ENCODE results near the gene ITPR2.
"Not testable (repeated sequence)": the region's sequence is repeated elsewhere in the genome, so short reads cannot be mapped to it uniquely, and the experiment has no call there.

ITPR2 gene

DNA sequence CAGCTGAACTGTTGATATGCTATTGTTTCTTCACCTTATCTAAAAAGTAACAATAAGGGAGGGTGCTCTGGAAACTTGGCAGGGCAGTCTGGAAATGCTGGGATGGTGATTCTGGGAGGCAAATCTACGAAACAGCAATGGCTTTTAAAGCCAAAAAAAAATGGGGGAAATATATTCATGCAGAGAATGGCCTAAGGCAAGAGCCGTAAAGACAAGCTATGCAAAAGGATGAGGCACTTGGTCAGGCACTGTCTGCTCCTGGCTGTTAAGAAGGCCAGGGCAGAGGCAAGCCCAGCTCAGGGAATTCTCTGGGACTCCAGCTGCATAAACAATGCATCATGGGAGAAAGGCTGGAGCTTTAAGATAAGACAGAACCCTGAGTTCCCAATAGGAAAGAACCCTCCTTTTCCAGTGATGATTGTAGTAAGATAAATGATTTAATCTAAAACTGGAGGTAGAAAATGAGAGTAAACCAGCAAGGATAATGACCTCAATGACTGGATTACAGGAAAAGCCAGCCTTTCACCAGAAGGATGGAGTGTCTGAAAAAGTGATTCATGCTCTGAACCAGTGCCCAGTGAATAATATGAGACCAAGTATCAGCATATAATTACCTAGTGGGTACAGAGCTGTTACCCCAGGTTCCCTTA is 46.0 kb downstream of the ITPR2 start:
- no peak for DNase-seq (ENCODE audit: low read depth)

DNA sequence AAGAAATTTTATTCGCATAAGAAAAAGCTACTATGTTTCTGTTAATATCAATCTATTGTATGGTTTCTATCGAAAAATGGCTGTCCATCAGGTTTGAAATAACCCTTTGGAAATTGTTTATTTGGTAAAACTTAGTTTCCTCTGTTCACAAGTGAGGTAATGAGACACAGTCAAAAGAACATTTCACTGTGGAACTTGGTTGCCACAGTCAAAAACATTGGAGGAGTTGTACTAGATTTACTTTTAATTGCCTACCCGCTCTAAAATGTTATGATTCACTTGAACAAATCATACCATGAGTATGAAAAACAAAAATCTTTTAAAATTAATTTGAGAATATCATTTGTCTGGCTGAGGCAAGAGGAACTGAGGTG is 46.5 kb downstream of the ITPR2 start:
- DNase-seq (ENCODE audit: low read depth): no peak

DNA sequence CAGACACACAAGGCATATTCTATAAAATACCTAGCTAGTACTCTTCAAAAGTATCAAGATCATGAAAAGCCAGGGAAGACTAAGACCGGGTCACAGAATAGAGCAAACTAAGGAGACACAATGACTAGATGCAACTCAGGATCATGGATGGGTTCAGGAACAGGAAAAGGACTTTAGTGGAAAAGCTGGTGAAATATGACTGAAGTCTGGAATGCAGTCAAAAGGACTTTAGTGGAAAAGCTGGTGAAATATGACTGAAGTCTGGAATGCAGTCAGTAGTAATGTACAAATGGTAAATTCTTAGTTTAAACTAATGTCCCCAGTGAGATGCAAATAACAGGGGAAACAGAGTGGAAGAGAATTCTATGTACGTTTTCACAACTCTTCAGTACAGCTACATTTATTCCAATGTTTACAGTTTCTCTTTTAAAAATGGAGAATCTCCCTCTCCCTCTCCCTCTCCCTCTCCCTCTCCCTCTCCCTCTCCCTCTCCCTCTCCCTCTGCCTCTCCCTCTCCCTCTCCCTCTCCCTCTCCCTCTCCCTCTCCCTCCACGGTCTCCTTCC is 49.1 kb downstream of the ITPR2 start:
- not testable (repeated sequence) for DNase-seq (ENCODE audit: low read depth)

DNA sequence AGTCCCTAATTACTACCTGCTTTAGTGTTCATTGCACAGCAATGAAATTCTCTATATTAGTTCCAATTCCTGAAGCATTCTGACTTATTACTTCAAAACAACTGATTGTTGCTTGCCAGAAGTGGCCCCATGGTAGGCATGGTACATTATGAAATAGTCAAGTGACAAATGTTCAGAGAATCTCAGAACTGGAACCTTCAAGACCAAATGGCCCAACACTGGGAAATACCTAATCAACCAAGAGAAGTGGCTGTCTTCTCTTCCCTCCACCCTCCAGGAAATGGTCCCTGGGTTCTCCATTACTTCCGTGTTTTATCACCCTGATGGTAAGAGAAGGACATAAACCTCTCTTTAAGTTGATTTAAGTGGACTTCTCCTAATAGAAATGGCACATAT is 49.9 kb downstream of the ITPR2 start:
- no peak for DNase-seq (ENCODE audit: low read depth)

DNA sequence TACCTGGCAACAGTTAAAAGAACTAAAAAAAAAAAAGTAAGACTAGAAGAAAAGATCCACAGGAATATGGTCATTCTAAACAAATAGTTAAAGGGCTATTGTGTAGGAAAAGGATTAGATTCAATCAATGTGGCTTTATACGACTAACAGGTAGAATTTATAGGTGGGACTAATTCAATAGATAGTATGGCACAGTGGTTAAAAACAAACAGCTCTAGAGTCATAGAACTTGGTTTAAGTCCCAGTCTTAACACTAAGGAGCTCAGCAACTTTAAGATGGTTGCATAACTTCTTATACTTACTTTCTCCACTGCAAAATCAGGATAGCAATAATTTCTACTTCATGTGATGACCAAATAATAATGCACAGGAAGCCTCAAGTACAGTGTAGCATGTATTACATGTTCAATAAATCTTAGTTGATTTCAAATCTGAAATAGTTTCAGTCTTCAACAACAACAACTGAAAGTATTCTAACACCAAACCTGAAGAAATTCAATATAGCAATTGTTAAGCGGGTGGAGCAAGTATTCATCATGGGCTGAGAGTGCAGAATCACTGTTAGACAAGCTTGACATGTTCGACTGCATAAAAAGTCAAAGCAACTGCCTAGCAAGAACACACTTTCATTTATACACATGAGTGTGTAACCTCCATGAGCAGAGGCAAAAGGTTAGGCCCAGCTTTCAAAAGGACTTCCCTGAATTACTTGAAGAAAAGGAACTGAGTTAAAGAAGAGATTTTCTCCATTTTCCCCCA is 50.4 kb downstream of the ITPR2 start:
- DNase-seq (ENCODE audit: low read depth): no peak

DNA sequence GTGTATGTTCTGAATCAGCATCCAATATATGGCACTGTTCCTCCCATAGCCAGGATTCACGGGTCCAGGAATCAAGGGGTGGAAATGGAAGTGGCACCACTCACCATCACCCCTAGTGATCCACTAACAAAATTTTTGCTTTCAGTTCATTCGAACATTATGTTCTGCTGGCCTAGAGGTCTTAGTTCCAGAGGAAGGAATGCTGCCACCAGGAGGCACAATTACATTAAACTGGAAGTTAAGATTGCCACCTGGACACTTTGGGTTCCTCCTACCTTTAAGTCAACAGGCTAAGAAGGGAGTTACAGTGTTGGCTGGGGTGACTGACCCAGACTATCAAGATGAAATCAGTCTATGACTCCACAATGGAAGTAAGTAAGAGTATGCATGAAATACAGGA is 52.3 kb downstream of the ITPR2 start:
- DNase-seq (ENCODE audit: low read depth): not testable (repeated sequence)

DNA sequence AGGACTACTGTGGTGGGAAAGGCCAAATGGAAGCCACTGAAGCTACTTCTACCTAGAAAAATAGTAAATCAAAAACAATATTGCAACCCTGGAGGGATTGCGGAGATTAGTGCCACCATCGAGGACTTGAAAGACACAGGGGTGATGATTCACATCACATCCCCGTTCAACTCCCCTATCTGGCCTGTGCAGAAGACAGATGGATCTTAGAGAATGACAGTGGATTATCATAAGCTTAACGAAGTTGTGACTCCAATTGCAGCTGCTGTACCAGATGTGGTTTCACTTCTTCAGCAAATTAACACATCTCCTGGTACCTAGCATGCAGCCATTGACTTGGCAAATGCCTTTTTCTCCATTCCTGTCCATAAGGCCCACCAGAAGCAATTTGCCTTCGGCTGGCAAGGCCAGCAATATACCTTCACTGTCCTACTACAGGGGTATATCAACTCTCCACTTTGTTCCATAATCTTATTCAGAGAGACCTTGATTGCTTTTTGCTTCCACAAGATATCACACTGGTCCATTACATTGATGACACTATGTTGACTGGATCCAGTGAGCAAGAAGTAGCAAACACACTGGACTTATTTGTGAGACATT is 54.7 kb downstream of the ITPR2 start:
- not testable (repeated sequence) for DNase-seq (ENCODE audit: low read depth)

DNA sequence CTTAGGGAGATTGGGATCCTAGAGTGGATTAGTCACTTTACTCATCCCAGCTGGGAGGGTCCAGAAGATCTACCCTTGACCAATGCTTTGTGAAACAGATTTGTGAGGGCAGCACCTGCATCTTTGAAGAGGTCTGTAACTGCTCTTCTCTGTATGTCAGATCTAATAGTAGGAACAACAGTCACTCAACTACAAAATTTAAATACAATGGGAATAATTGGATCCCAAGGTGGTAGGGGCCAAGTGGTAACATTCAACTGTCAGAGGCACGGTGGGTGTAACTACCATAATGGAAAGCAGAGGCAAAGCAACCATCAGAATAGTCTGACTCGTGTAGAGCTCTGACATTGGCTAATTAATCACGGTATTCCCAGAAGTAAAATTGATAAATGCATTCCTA is 55.8 kb downstream of the ITPR2 start:
- no peak for DNase-seq (ENCODE audit: low read depth)

DNA sequence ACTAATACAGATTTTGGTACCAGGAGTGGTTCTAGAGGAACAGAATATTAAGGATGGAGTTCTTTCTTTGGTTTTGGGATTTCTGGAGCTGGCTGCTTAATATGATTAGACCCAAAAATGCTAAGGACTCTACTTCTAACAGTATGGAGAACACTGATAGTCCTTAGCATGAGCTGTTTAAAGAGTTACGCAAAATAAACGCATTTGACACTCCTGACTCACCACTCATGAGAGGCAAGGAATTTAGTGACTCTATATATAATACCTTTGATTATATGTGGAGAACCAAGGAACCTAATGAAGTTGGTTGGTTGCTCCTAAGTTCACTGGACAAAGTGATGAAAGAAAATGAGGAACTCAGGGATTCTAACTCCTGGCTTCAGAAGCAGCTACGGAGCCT is 57.0 kb downstream of the ITPR2 start:
- DNase-seq (ENCODE audit: low read depth): not testable (repeated sequence)

DNA sequence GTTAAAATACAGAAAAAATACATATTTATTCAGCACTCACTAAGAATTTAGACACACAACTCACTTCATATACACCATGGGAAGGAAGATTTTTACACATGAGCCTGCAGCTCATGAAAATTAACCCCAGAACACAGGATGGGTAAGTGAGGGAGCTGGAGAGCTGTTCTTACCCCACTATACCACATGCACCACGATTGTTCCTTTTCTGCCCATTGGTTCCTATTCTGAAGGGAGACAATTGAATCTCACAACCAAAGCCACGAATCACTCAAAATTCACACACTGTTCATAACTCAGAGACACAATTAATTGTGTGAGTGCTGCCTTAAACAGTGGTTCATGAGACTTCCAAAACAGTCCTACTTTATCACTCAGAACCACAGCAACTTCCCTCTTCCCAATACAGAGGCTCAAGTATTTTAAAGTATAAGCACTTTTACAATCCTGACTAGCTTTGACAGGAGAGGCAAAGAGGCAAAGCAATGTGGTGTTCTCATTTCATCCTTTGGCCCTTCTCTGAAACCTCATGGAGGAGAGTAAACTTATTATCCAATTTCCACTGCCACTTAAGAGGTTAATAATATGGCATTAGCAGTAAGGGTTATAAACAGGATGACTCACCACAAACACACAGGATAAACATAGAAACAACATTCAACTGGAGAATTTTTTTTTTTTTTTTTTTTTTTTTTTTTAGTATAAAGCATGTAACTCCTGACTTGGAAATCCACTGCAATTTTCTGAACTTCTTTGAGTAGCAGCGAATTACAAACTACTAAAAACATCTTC is 59.5 kb downstream of the ITPR2 start:
- DNase-seq (ENCODE audit: low read depth): no peak

DNA sequence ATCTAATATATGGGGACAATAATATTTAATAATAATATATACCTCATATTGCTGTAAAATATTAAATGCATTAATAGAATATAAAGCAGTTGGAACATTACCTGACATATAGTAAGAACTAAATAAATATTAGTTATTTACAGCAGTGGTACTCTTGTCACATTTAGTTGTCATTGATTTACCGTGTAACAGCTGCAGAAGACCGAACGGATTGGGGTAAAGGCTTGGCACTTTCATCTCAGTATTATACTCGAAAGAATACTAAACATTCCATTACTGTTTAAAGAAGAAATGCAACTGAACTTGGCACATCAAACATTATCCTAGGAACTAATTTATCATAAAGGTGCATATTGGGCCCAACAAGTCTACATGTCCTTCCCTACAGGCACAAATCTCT is 61.1 kb downstream of the ITPR2 start:
- DNase-seq (ENCODE audit: low read depth): no peak

DNA sequence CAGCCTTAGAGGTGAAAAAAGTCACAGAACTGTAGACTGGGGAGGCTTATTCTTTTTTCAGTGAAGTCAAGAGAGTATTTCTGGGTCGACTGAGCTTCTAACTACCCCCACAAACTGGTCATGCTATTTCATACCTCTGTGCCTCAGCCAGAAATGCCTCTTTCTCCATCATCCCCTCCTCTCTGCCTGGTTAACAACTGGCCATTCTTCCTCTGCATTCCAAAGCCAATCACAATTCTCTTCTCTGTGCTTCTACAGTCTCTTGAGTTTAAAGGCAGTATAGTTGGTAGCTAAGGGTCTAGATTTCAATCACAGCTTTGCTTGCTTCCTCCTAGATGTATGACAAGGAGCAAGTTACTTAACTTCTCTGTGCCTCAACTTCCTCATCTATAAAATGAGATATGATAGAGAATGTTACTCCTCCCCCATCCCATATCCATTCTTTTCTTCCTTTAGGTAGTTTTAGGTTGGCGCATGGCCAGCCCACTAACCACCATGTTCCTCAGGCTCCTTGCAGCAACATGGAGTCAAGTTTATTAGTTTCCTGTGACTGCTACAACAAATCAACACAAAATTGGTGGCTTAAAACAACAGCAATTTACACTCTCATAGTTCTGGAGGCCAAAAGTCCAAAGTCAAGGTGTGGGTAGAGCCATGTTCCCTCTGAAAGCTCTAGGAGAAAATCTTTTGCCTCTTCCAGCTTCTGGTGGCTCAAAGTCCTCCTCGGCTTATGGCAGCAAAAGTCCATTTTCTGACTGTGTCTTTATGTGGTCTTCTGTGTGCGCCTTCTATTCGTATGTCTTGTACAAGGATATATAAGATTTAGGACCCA is 62.5 kb downstream of the ITPR2 start:
- DNase-seq (ENCODE audit: low read depth): no peak

DNA sequence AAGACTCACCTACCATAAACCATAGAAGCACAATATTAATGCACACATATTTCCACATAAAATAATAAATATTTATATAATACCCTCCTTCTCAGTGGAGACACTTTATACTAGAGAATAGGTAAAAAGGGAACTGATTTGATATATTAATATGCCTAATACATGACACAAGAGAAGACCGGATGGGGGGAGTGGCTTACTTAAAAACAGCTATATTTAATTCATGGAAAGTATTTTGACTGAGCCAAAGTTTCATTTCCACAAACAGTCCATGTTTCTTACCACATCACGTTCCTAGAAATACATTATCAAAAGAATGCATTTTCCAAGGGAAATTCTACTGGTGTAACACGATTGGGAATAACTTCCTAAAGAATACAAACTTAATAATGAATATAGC is 63.4 kb downstream of the ITPR2 start:
- no peak for DNase-seq (ENCODE audit: low read depth)

DNA sequence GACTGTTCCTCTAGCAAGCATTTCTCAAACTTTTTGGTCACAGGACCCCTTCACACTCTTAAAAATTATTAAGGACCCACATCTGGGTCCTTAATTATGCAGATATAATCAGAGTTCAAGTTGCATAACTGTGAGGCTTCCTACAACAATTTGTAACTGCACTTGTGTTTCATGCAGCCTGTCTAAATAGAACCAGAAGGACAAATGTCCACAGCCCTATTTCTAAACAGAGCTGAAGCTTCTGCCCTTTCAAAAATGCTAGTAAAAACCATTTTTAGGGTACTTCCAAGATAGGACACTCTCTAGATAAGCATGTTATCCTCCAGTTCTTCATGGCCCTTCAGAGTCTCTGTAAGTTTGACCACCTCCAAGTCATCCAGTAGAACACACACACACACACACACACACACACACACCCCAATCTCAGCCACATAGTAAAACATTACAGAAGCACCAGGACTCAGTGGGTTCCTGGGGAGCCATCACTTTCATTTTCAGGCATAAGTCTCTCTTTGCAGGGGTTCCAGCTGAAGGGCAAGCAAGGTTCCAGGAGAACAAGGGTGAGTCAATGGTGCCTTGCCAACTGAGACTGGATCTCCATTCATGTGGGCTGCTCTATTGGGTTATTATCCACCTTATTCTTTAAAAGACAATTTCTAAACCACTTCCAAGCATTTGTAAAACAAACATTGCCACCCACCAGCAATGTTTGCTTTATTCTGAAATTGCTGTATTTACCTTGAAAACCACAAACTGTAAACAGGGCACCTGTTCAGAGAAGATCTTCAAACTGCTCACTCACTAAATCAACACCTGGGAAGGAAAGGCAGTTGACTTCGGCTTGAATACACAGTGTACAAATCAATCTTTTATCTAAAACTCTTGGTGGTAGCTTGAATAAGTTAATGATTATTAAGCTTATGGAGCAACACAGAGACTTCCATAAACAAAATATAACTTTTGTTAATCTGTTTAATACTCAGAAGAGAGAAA is 64.1 kb downstream of the ITPR2 start:
- no peak for DNase-seq (ENCODE audit: low read depth)

DNA sequence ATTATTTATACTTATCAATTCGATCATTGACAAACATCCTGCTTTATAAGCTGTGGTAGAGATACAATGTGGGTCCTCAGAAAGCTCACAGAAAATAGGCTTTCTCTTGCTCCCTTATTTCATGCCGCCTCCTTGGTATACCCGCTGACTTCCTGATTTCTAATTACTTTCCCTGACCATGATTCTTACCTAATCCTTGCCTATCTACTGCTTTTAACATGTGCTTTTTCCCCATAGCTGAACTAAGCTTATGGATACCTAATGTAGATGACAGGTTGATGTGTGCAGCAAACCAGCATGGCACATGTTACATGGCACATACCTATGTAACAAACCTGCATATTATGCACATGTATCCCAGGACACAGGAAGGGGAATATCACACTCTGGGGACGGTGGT is 65.1 kb downstream of the ITPR2 start:
- DNase-seq (ENCODE audit: low read depth): no peak

DNA sequence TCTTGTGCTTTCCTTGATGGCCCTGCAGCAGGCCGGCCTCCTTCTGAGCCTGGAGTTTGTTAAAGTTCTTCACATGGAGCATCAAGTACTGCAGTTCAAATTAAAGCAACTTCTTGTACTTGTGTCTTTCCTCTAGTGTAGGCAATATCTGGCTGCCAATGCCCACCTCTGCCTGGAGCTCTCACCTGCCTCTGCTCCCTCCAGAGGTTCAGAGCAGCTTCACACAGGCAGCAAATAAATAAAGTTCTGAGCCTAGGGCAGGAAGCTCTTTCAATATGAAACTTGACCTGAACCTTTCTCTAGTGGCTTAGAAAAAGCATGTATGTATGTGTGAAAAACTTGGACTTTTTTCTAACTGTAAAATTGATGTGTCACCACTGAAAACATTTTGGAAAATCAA is 65.9 kb downstream of the ITPR2 start:
- no peak for DNase-seq (ENCODE audit: low read depth)

DNA sequence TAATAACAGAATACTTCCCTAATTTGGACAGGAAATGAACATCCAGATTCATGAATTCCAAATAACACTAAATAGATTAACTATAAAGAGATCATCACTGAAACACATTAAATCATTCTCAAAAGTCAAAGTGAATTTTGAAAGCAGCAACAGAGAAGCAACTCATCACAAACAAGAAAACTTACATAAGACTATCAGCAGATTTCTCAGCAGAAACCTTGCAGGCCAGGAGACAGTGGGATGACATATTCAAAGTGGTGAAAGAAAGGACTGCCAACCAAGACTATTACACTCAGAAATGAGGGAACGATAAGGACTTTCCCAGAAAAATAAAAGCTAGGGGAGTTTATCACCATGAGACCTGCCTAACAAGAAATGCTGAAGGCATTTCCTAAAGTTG is 70.8 kb downstream of the ITPR2 start:
- DNase-seq (ENCODE audit: low read depth): no peak

DNA sequence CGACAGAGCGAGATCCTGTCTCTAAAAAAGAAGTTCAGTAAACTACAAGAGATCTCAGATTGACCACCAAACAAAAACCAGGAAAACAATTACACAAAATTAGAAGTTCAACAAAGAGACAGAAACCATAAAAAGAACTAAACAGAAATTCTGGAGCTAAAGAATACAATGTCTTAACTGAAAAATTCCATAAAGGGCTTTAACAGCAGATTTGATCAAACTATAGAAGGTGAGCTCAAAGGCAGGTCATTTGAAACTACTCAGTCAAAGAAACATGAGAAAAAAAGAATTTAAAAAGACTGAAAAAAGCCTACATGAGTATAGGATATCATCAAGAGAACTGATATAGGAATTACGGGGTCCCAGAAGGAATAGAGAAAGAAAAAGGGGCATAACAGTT is 71.2 kb downstream of the ITPR2 start:
- no peak for DNase-seq (ENCODE audit: low read depth)

DNA sequence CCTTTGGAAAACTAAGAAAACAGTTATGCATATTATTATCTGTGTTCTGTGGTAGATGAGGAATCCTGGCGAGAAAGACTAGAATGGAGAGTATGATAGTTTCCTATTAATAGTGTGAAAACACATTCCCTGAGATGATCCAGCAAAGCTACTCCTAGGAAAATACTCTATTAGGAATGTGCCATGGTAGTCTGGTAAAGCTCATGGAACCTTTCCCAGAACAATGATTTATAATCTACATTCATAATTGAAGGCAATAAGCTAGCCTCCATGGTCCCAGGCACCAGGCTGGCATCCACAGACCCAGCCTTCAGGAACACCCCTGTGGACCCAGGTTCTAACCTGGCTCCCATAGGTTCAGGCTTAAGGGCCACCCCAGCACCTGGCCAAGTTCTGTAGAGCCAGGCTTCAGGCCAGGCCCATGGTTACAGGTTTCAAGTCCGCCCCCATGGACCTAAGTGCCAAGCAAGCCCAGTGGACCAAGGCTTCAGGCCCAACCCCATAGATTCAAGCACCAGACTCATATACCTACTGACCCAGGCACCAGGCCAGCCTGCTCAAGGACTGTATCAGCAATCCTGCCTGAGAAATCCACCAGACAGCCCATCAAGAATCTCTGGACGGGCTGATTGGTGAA is 72.2 kb downstream of the ITPR2 start:
- no peak for DNase-seq (ENCODE audit: low read depth)

DNA sequence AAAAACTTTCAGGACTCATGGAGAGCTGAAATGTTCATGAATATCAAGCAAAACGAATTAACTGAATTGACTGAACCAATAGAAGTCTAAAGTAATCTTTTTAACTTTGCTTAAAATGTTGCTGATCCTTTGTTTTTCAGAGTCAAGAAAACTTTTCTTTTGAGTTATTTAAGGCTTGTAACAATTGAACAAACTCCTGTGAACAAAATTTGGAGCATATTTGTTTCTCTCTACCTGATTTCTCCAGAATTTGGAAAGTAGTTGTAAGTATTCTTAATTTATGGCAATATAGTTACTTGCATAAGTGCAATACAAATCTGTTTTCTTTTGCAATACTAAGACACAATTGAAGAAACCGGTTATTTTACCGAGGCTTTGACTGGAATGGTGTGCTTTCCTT is 77.6 kb downstream of the ITPR2 start:
- DNase-seq (ENCODE audit: low read depth): not testable (repeated sequence)
